NCI-H774 (cell line): Measurements from ENCODE around the gene KRTAP5-9.
"Not testable (repeated sequence)": the region's sequence is repeated elsewhere in the genome, so short reads cannot be mapped to it uniquely, and the experiment has no call there.

Experiments used
- DNase-seq: peaks from one replicate; lab custom pipeline; 2025; lab: John Stamatoyannopoulos, UW

The KRTAP5-9 gene

GRCh38 chr11:71548120-71548519 is at the start of gene KRTAP5-9:
Gene KRTAP5-9 (plus strand): TSS chr11:71548420. CDS start chr11:71548658, 238 bp downstream.
- no peak for DNase-seq

- DNase-seq: no peak
Measured at GRCh38 chr11:71499125-71499524, 49.1 kb upstream of the KRTAP5-9 start.

- no peak for DNase-seq
Measured at GRCh38 chr11:71499546-71499945, 48.7 kb upstream of the KRTAP5-9 start.

GRCh38 chr11:71500601-71501021 is 47.6 kb upstream of the KRTAP5-9 start:
- DNase-seq: no peak

- DNase-seq: no peak
Measured at GRCh38 chr11:71501071-71501985, 46.9 kb upstream of the KRTAP5-9 start.

- no peak for DNase-seq
Measured at GRCh38 chr11:71502026-71502425, 46.2 kb upstream of the KRTAP5-9 start.

GRCh38 chr11:71502871-71503435 is 45.3 kb upstream of the KRTAP5-9 start:
- no peak for DNase-seq

GRCh38 chr11:71504531-71504930 is 43.7 kb upstream of the KRTAP5-9 start:
- DNase-seq: no peak

GRCh38 chr11:71505001-71505400 is 43.2 kb upstream of the KRTAP5-9 start:
- DNase-seq: no peak

- DNase-seq: no peak
Measured at GRCh38 chr11:71505781-71506180, 42.4 kb upstream of the KRTAP5-9 start.

- DNase-seq: no peak
Measured at GRCh38 chr11:71507102-71507501, 41.1 kb upstream of the KRTAP5-9 start.

- no peak for DNase-seq
Measured at GRCh38 chr11:71518506-71519471, 29.4 kb upstream of the KRTAP5-9 start.

- no peak for DNase-seq
Measured at GRCh38 chr11:71519546-71519945, 28.7 kb upstream of the KRTAP5-9 start.

- DNase-seq: no peak
Measured at GRCh38 chr11:71525188-71525937, 22.9 kb upstream of the KRTAP5-9 start.

GRCh38 chr11:71525938-71526495 is 22.2 kb upstream of the KRTAP5-9 start:
- DNase-seq: no peak

- not testable (repeated sequence) for DNase-seq
Measured at GRCh38 chr11:71526796-71527575, 21.2 kb upstream of the KRTAP5-9 start, which contains the start of gene KRTAP5-7. Gene KRTAP5-7 (plus strand): TSS chr11:71527267. CDS start chr11:71527301, 34 bp downstream.

- DNase-seq: no peak
Measured at GRCh38 chr11:71527576-71528210, 20.5 kb upstream of the KRTAP5-9 start.

- DNase-seq: no peak
Measured at GRCh38 chr11:71530602-71531001, 17.6 kb upstream of the KRTAP5-9 start.

GRCh38 chr11:71532036-71532610 is 16.1 kb upstream of the KRTAP5-9 start:
- DNase-seq: no peak
